Esophagus squamous epithelium (tissue), 4 donors: ENCODE data around the gene PRKCZ.

Source experiments
- POLR2A ChIP-seq, 4 donors: fragments of 450-650 bp; IDR thresholded peaks; one replicate each; pipeline ENCODE4 v1.6.1; 2017; ENCODE audit warnings: antibody characterized with exemption in 4 of 4, mild to moderate bottlenecking in 4 of 4, moderate library complexity in 3 of 4
- TF ChIP-seq, protein P1 (sequence below), 6 experiments: fragments of 450-650 bp in 4 of 6; fragments of 200-600 bp in 2 of 6; sonication (generic) in 2 of 6; IDR thresholded peaks; one replicate each; pipeline ENCODE4 v1.5.1; 2016 to 2019; ENCODE audit warnings: antibody characterized with exemption in 6 of 6, mild to moderate bottlenecking in 4 of 6, moderate library complexity in 4 of 6

DNA sequence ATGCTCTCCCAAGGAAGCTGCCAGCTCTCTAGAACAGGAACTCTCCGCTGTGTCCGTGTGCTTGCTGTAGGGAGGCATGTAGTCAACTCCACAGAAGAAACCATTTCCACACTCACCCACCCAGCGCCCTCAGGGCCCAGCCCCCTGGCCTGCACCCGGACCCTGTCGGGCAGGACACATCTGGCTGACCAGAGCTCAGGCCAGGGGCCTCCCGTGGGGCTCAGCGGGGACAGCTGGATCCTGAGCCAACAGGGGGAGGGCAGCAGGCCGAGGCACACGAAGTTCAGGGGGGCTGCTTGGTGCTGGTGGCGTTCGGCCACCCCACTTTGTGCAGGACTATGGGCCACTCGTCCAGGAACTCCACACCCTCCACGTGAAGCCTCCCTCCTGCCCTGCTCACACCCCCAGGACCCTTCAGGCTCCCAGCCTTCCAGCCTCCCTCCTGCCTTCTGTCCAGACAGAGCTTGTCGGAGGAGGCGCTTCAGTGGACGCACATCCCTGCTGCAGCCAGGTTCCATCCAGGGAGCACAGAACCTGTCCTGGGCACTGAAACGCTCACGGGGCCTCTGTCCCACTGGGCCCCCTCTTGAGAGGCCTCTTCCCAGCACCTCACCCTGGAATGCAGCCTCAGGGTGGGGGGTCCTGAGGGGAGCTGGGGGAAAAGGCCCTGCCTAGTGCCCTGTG lies 159.3 kb downstream of the PRKCZ start:
- TF ChIP-seq, protein P1, sequence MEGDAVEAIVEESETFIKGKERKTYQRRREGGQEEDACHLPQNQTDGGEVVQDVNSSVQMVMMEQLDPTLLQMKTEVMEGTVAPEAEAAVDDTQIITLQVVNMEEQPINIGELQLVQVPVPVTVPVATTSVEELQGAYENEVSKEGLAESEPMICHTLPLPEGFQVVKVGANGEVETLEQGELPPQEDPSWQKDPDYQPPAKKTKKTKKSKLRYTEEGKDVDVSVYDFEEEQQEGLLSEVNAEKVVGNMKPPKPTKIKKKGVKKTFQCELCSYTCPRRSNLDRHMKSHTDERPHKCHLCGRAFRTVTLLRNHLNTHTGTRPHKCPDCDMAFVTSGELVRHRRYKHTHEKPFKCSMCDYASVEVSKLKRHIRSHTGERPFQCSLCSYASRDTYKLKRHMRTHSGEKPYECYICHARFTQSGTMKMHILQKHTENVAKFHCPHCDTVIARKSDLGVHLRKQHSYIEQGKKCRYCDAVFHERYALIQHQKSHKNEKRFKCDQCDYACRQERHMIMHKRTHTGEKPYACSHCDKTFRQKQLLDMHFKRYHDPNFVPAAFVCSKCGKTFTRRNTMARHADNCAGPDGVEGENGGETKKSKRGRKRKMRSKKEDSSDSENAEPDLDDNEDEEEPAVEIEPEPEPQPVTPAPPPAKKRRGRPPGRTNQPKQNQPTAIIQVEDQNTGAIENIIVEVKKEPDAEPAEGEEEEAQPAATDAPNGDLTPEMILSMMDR (IDR thresholded peaks at IDR 0.05), result no peak
- TF ChIP-seq POLR2A (IDR thresholded peaks at IDR 0.05), result no peak
